ENCODE data around the gene PARVB. TPM values are rescaled to one million over a fixed set of nuclear protein-coding genes. Genes with fewer than 3 reads are reported as not detected.
"Not testable (repeated sequence)": the region's sequence is repeated elsewhere in the genome, so short reads cannot be mapped to it uniquely, and the experiment has no call there.

Gene PARVB
- polyA plus RNA-seq, 3 donors, result 14.8 to 75.5 (median 46.2) TPM

DNA sequence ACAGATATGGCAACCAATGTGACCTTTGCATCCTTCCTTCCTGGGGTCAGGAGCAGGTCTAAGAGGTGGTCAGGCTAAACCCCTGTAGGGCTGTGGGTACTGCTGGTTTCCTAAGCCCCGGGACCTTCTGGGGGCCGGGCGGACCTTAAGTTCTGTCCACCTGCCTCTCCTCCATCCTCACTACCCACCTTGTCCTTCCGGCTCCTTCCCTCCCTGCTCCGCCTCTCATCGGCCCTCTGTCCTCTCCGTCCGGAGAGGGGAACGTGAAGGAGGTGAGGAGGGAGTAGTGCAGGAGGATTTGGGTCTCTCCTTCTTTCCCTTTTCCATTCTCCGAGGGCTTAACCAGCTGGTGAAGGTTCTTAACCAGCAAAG lies 28.3 kb upstream of the PARVB start:
- no peak overlapping the region for H3K27ac ChIP-seq (ENCODE audit: low read depth, low read length)
- WGBS, 3 donors, result 48 to 88% (median 49%) methylated on average over 7 to 10 of the region's 10 CpGs

DNA sequence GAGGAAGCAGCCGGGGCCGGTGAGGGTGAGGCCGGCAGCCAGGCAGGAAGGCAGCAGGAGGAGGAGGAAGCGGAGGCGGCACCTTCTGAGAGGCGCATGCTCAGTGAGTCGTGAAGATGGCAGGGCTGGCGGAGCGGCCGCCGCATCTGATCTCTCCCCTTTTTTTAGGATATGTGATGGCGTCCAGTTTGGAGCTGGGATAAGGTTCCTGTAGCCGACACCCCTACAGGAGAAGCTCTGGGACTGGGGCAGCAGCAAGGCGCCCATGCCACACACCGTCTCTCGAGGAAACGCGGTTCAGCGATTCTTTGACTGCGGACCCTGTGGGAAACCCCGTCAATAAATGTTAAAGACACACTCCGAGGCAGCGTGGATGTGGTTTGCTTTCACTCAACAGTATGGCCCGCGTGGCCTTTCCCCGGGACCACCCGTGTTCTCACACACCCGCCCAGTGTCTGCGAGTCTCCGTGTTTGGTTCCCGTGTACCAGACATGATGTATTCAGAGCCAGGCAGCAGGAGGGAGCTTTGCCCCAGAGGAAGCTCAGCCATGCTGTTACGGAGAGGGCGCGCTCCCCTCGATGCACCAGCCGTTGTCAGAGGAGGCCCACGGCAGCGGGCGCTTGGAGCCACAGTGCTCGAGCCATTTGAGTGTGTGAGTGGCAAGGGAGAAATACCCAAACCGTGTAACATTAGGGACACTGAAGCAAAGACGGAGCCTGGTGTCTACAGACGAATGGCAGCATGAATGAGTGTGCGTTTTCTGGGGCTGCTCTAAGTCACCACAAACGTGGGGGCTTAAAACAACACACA lies 27.7 kb upstream of the PARVB start:
- no peak overlapping the region for H3K27ac ChIP-seq (ENCODE audit: low read depth, low read length)

DNA sequence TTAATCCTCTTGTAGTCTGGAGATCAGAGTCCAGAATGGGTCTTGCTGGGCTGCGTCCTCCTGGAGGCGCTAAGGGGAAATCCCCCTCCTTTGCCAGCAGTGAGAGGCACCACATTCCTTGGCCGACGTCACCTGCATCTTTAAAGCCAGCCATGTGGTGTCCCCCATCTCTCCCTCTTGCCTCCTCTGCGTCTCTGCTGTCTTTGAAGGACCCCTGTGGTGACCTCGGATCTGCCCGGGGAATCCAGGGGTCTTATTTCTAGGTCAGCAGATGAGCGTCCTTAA lies 27.2 kb upstream of the PARVB start:
- H3K27ac ChIP-seq (ENCODE audit: low read depth, low read length), result no peak overlapping the region
- WGBS, 3 donors, result 85 to 93% (median 88%) methylated on average over 8 of the region's 8 CpGs

More for the DNA sequence above, 27.7 kb upstream of the PARVB start:
- 72 to 85% (median 72%) methylated on average over 45 of the region's 45 CpGs for WGBS, 3 donors

DNA sequence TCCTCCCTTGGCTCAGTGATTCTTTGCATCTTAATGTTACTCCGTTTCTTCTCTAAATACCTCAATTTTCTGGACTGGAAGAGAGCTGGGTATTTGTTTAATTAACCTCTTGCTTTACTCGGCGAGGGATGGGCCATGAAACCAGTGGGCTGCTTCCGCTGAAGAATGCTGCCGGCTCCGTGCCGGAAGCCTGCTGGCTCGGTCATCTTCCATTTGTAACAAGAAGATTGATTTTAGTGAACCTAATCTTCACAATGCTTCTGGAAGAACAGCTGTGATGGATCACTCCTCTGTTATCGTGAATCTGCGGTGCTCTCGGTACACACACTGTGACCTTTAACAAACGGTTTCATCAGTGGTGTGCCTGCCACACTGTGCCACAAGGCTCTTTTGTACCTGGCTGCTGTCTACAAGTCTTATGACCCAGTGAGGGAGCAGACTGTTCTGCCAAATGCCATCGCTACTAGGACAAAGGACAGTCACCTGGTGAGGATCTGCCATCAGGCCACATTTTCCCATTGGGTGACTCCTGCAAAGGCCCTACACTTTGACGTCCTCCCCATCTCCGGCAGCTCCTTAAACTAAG lies 25.3 kb upstream of the PARVB start:
- H3K27ac ChIP-seq (ENCODE audit: low read depth, low read length), result no peak overlapping the region
- 83 to 91% (median 88%) methylated on average over 15 of the region's 15 CpGs for WGBS, 3 donors

DNA sequence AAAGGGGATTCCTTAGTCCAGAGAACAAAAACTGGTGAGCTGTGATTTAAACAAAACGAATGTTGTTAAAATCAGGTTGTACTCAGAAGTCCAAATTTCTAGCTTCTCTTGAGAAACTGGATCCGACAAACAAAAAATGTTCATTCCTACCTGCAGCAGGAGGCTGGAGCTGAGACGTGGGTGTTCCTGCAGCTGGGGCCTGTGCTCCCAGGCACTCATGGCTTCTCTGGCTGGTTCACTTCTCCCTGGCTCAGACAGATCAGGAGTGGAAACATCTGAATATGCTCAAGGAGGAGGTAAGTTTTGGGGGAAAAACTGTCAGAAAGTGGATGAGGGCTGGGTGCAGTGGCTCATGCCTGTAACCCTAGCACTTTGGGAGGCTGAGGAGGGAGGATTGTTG lies 24.7 kb upstream of the PARVB start:
- H3K27ac ChIP-seq (ENCODE audit: low read depth, low read length), result no peak overlapping the region
- WGBS, 3 donors, result 88 to 95% (median 93%) methylated on average over 3 of the region's 3 CpGs

DNA sequence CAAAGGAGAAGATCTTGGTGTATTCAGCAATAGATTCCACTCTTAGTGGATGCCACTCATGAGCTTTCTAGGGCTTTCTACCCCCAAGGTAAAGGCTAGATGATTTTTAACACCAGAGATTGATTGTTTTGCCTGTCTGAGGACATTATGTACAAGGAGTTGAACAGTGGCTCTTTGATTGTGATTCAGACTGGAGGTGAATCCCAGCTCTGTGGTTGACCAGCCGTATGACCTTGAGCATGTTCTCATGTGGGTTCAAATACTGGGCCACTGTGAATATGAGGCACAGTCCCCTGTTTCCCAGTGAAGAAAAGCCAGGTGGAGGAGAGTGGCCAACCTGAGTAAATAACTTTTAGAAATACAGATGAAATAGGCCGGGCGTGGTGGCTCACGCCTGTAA lies 24.0 kb upstream of the PARVB start:
- H3K27ac ChIP-seq (ENCODE audit: low read depth, low read length), result no peak overlapping the region
- 80 to 97% (median 97%) methylated on average over 4 of the region's 4 CpGs for WGBS, 3 donors

DNA sequence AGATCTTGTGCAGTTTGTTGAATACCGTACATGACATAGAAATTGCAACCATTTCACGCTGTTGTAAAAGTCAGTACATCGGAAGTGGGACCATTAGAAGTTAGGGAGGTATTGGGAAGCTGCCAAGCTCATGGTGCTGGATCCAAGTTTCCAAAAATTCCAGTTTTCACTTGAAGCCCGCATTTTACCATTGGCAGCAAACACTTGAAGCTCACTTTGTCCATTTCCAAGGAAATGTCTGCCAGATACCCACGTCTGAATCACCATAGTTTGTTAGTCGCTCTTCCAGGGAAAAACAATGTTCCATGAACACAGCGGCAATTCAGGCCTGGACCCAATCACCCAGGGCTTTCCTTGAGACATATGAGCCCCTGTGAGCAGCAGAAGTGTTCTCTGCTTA lies 22.6 kb upstream of the PARVB start:
- WGBS, 3 donors, result 77 to 91% (median 83%) methylated on average over 7 of the region's 7 CpGs
- no peak overlapping the region for H3K27ac ChIP-seq (ENCODE audit: low read depth, low read length)

DNA sequence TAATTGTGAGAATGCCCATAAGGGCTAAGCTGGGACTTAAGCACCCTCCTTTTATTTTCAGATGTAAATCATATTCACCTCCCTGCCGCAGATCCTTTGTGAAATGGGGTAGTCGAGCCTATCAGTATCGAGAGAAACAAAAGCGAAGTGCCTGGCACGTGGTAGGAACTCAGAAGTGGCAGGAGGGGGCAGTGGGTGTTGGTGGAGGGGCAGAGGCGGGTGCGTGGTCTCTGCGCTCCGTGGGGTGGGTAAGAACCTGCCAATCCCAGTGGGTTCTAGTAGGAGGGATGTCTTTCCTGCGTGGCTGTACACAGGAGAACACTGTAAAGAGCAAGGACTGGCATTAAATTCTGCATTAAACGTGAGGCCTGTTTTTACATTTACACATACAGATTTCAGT lies 21.8 kb upstream of the PARVB start:
- H3K27ac ChIP-seq (ENCODE audit: low read depth, low read length), result no peak overlapping the region
- WGBS, 3 donors, result 83 to 88% (median 88%) methylated on average over 11 of the region's 11 CpGs

DNA sequence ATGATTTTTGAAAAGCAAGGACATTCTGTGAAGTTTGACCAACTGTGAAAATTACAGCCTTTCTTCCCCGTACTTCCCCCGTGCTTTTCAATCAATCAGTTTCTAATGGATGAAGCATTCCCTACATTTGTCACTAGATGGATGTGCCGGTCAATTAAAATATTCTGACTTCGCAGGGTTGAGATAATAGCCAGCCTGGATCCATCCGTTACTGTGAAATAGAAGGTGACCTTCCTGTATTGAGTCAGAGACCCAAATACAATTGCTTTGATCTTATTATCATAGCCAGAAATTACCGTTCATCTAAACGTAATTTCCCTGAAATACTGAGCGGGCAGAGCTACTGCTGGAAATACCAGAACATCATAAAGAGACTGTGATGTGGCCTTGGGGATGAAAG lies 21.1 kb upstream of the PARVB start:
- H3K27ac ChIP-seq (ENCODE audit: low read depth, low read length), result no peak overlapping the region
- 80 to 82% (median 81%) methylated on average over 8 of the region's 8 CpGs for whole genome bisulfite sequencing, 3 donors

DNA sequence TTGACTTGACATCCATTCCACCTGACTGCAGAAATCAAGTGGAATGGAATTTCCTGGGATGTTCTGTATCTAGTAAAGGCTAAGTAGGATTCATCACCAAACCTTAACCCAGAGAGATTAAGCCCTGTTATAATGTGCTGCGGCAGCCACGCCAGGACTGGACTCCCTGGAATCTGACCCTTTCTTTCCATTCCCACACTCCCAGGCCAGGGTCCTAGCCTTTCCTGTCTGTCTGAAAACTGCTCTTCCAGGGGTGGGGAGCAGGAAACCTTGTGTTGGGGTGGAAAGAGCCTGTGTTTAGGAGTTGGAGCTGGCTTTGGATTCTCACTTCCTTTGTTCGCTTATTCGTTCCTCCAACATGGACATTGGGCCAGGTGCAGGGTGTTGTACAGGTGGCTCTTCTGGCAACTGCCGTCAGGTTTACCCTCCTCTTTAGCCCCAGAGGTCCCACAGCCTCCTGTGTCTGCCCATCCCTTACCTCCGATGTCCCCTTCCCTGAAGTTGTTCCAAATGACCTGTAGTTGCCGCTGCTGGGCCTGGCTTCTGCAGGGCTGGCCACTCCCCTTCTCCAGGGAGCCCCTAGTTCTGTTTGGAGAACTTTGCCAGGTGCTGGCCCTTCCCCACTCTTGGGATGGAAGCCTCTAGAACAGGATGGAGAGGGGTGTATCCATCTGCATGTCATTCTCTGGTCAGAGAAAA lies 20.5 kb upstream of the PARVB start:
- WGBS, 3 donors, result 69 to 76% (median 75%) methylated on average over 7 of the region's 7 CpGs
- no peak overlapping the region for H3K27ac ChIP-seq (ENCODE audit: low read depth, low read length)

DNA sequence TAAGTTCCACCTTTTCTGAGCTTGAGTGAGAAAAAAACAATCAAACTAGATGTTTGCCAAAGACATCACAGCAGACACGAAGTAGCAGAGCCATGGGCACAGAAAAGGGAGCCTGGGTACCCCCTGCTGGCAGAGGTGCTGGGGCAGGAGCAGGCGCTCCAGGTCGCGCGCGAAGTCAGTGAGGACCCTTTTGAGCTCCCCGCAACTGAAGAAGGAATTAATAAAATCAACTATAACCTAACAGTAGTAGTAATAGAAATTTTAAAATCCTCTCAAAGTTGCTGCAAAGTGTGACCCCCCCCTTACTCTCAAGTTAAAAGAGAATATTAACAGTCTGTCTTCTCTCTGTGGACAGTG lies 20.0 kb upstream of the PARVB start:
- H3K27ac ChIP-seq (ENCODE audit: low read depth, low read length), result no peak overlapping the region
- 89 to 94% (median 90%) methylated on average over 7 of the region's 7 CpGs for WGBS, 3 donors

DNA sequence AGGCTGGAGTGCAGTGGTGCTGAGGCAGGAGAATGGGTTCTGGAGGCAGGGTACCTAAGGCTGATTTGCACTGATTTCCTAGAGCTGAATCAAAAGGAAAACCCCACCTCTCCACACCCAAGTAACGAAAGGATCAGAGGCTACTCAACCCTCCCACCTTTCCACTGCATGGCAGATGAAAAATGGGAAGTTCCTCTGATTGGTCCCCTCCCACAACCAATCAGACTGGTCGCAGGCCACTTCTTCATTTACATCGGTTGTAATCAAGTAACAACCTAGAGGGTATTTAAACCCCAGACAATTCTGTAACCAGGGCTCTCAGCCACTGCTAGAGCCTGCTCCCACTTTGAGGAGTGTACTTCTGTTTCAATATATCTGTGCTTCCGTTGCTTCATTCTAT lies 18.6 kb upstream of the PARVB start:
- H3K27ac ChIP-seq (ENCODE audit: low read depth, low read length), result no peak overlapping the region
- 76 to 97% (median 81%) methylated on average over 4 of the region's 4 CpGs for WGBS, 3 donors

DNA sequence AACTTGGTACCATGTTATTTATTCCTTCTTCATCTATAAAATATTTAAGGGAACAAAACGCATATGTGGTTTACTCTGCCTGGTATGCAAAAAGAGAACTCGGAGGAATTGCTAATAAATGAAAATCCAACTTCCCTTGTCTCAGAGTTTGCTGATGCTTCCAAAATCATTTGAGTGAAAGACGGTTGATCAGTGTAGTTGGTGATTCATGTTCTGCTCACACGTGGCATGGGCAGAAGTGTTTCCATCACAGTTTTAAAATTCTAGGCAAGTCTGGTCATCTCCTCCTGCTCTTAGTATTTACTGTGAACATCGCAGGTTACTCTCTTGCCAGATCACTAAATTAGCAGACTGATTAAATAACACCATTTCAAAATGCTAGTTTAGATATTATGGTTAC lies 11.9 kb upstream of the PARVB start:
- H3K27ac ChIP-seq (ENCODE audit: low read depth, low read length), result no peak overlapping the region
- WGBS, 3 donors, result 79 to 82% (median 80%) methylated on average over 5 of the region's 5 CpGs

DNA sequence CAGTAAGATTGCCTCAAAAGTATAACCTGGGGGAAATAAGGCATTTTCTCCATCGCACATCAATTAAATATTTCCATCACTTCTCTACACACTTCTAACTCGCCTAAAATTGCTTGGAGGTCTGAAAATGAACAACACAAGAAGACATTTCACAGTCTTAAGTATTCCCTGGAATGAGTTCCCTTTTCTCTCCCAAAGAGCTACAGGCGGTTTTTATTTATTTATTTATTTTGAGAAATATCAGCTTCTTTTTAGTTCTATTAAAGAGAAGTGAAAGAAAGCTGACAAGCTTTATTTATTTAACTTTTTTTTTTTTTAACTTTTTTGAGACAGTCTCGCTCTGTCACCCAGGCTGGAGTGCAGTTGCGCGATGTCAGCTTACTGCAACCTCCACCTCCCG lies 11.5 kb upstream of the PARVB start:
- H3K27ac ChIP-seq (ENCODE audit: low read depth, low read length), result no peak overlapping the region
- WGBS, 3 donors, result 90 to 95% (median 92%) methylated on average over 7 of the region's 7 CpGs

DNA sequence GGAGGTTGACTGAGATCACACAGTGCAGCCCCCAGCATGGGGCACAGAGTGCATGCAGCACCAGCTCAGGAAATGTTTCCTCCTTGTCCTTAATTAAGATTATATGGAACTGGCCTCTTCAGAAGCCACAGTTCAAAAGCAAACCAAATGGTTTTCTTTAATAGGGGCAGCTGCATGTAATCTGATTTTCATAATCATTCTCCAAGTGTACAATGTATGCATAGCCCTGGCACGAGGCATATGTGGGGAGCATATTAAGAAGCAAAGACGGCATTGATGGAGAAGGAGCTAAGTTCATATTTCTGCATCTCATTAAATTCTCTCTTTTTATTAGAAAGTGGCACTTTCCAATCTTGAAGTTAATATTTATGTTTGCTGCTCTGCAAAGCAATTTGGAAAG lies 9.9 kb upstream of the PARVB start:
- no peak overlapping the region for H3K27ac ChIP-seq (ENCODE audit: low read depth, low read length)
- 64 to 71% (median 68%) methylated on average over 2 of the region's 2 CpGs for WGBS, 3 donors

DNA sequence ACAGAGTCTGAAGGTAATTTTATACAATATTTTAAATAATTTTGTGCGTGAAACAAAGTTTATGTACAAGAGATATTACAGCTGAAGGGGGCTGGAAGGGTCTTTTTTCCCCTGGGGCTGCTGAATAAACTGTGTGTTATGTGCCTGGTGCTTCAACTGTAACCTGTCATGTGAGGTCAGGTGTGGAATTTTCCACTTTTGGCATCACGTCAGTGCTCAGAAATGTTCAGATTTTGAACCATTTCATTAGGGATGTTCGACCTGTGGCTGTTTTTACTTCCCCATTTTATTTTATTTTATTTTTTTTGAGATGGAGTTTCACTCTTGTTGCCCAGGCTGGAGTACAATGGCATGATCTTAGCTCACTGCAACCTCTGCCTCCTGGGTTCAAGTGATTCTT lies 7.5 kb upstream of the PARVB start:
- WGBS, 3 donors, result 74 to 85% (median 75%) methylated on average over 3 of the region's 3 CpGs
- H3K27ac ChIP-seq (ENCODE audit: low read depth, low read length), result not testable (repeated sequence)

DNA sequence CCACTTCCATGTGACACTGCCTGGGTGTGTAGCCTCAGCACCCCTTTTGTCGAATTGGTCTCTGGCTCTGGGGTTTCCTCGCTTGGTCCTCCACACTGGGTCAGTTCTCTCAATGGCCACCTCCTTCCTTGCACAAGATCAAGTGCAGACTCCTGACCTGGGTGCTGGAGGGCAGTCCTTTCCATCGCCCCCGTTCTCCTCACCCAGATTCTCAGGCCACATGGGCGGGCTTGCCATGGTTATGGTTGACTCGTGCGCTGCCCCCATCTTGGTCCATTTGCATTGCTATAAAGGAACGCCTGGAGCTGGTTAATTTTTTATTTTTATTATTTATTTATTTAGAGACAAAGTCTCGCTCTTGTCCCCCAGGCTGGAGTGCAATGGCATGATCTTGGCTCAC lies 5.5 kb upstream of the PARVB start:
- H3K27ac ChIP-seq (ENCODE audit: low read depth, low read length), result no peak overlapping the region
- 96 to 97% (median 96%) methylated on average over 9 of the region's 9 CpGs for WGBS, 3 donors

DNA sequence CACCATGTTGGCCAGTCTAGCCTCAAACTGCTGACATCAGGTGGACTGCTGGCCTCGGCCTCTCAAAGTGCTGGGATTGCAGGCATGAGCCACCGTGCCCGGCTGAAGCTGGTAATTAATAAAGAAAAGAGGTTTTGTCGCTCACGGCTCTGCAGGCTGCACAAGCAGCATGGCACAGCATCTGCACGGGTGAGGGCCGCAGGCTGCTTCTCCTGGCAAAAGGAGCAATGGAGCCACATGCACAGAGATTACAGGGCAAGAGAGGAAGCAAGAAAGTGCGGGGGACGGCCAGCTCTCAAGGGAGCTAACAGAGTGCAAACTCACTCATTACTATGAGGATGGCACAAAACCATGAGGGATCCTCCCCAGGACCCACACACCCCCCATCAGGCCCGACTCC lies 4.7 kb upstream of the PARVB start:
- 92 to 94% (median 92%) methylated on average over 10 of the region's 10 CpGs for WGBS, 3 donors
- H3K27ac ChIP-seq (ENCODE audit: low read depth, low read length), result no peak overlapping the region

DNA sequence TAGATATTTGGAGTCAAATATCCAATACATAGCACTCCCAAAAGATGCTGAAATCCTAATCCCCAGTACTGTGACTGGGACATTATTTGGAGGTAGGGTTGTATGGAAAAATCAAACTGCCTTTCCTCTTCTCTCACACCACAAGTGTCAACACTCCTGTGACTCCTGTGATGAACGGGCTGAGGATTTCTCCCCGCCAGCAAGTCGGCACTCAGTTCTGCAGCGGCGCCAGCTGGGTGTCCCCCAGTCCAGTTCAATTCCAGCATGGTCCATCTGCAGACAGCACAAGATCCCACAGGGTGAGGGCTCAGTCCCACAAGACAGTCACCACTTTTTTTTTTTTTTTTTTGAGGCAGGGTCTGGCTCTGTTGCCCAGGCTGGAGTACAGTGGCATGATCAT lies 4.3 kb upstream of the PARVB start:
- 94 to 98% (median 97%) methylated on average over 5 of the region's 5 CpGs for WGBS, 3 donors
- no peak overlapping the region for H3K27ac ChIP-seq (ENCODE audit: low read depth, low read length)

DNA sequence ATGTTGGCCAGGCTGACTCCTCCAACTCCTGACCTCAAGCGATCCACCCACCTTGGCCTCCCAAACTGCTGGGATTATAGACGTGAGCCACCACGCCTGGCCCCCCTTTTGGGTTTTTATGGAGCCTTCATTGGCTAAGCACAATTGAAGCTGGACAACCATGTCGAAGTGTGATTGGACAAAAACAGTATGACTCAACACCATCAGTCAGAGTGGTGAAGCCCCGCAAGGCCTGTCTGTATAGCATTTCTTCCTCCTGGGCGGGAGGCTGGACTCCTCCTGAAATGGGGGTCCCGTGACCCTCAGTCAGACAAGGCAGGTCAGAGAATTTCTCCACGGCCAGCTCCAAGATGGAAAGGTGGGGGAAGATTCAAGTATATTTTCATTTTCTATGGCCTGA lies 3.1 kb upstream of the PARVB start:
- H3K27ac ChIP-seq (ENCODE audit: low read depth, low read length), result no peak overlapping the region
- 92 to 97% (median 95%) methylated on average over 8 of the region's 8 CpGs for WGBS, 3 donors
